Stimulated activated CD8-positive, alpha-beta memory T cell treated with anti-CD3 and anti-CD28 coated beads, Interleukin-4, amount 100 ng/mL, for 4 hours (primary cell): ENCODE data around the gene RALGDS.
"Not testable (repeated sequence)": the region's sequence is repeated elsewhere in the genome, so short reads cannot be mapped to it uniquely, and the experiment has no call there.

ENCODE experiments used
- DNase-seq, 2 donors: peaks; one replicate each; pipeline ENCODE4 v3.0.0-alpha.2; 2020; ENCODE audit warnings: low read depth in 2 of 2, low spot score in 1 of 2

RALGDS gene

DNA sequence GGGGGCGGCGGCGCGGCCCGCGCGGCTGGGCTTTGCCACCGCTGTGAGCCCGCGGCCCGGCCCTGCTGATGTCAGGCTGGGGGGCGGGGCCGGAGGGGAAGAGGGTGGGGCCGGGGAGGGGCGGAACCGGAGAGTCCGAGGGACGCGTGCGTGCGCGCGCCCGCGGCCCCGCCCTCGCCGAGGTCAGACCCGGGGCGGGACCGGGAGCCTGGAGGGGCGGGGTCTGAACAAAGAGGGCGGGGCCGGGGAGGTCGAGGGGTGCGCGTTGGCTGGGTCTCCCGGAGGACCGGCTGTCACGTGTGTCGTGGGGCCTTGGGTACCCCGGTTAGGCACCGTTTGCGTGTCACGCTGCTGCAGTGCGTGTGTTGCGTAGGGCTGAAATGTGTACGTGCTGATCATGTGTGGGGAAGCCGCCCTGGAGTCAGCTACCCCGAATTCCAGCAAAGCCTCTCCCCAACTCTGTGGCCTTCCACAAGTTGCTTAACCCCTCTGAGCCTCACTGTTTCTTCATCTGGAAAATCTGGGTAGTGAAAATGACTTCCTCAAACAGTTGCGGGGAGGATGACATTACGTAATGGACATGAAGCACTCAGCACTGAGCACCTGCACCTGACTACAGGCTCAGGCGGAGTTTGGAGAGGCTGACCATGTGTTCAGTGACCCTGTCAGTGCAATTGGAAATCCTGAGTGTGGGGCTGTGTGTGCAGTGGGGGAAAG is at the start of gene RALGDS:
Gene RALGDS, minus strand, starts transcription at position 43 of the 717 bp plus-strand sequence. CDS start 86 bp downstream, outside the sequence.
- peak; percentile 81 to 83 for DNase-seq

GRCh38 chr9:133170716-133171115 is 49.7 kb upstream of the RALGDS start:
- no peak for DNase-seq

DNA sequence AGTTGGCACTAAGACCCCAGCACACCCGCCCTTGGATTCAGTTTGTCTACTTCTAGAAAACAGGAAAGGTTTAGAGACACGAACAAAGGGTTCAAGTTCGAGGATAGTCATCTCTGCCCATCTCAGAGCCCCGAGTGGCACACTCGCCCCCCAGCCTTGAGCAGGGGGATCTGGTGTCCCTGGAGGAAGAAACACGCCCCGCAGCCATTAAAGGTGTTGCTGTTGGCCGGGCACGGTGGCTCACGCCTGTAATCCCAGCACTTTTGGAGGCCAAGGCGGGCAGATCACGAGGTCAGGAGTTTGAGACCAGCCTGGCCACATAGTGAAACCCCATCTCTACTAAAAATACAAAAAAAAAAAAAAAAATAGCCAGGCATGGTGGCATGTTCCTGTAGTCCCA is 48.6 kb upstream of the RALGDS start:
- DNase-seq: not testable (repeated sequence)

DNA sequence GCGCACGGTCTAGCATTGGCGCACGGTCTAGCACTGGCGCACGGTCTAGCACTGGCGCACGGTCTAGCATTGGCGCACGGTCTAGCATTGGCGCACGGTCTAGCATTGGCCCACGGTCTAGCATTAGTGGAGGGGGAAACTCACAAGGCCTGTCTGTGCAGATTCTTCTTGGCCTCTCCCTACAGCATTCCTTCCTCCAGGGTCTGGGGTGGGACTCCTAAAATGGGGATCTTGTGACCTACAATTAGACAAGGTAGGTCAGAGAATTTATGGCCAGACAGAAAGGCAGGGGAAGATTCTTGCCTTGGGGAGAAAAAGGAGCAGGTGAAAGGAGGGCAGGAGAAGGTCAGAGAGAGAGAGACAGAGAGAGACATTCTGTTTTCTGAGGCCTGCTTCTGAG is 48.1 kb upstream of the RALGDS start:
- DNase-seq: no peak

DNA sequence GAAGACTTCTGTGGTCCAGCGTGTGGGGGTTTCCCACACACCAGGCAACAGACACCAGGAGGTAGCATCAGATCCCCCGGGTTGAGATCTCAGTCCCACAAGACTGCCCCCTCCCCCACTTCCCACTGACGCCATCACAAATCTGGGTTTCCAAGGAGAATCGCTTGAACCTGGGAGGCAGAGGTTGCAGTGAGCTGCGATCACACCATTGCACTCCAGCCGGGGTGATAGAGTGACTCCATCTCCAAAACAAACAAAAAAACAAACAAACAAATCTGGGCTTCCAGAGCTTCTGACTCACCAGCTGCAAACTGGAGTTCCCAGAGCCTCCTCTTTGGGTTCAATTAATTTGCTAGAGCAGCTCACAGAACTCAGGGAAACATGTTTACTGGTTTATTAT is 47.4 kb upstream of the RALGDS start:
- DNase-seq: no peak

GRCh38 chr9:133167769-133168168 is 46.7 kb upstream of the RALGDS start:
- no peak for DNase-seq

DNA sequence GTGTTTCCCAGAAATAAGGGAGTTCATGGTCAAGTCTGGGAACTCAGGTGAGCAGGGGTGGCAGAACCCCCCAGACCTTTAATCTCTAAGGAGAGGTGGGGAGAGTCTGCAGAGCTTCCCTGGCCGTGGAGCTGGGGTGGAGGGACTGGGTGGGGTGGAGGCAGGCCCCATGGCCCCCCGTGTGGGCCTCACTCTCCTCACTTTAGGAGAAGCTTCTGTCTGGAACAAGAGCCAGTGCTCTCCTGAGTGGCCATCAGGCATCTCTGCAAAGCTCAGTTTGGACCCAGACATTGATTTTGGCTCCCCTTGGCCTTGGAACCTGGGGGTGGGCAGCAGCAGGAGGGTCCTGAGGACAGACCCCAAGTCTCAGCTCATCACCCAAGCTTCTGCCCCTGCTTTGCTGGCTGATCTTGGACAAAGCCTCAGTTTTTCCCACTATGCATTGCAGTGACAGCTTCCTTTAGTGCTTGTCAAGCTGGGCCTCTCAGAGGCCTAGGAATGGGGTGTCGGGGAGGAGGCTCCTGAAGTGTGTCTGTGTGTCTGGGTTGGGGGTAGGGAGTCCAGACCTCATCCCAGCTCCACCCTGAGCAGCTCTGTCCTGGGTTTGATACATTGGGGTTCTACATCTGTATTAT is 46.2 kb upstream of the RALGDS start:
- no peak for DNase-seq

DNA sequence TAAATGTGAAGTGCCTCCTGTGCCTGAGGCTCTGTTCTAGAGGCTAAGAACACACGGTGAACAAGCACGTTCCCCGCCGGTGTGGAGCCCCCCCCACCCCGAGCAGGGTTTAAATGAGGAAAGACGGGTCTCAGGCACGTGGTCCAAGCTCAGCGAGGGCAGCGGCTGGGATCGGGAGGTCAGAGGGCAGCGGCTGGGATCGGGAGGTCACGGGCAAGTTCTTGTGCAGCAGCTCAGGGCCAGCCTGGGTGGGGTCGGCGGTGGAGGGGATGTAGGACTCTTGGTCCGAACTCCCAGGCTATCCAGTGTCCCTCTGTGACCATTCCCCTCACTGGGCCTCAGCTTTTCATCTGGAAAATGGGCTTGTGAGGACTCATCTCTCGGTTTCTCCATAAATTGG is 45.4 kb upstream of the RALGDS start:
- DNase-seq: no peak

DNA sequence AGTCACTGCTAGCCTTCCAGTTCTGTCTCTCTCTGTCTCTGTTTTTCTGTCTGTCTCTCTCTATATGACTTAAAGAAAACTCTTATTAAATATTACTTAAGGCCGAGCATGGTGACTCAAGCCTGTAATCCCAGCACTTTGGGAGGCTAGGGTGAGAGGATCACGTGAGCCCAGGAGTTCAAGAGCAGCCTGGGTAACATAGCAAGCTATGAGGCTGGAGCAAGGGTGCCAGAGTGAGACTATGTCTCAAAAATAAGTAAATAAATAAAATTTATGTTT is 44.4 kb upstream of the RALGDS start:
- no peak for DNase-seq

GRCh38 chr9:133164191-133164590 is 43.2 kb upstream of the RALGDS start:
- DNase-seq: no peak

GRCh38 chr9:133163504-133164172 is 42.6 kb upstream of the RALGDS start, which contains the start of gene GBGT1:
Gene GBGT1 (minus strand): TSS chr9:133163914. CDS start chr9:133162412, 1,502 bp downstream.
- DNase-seq: no peak

DNA sequence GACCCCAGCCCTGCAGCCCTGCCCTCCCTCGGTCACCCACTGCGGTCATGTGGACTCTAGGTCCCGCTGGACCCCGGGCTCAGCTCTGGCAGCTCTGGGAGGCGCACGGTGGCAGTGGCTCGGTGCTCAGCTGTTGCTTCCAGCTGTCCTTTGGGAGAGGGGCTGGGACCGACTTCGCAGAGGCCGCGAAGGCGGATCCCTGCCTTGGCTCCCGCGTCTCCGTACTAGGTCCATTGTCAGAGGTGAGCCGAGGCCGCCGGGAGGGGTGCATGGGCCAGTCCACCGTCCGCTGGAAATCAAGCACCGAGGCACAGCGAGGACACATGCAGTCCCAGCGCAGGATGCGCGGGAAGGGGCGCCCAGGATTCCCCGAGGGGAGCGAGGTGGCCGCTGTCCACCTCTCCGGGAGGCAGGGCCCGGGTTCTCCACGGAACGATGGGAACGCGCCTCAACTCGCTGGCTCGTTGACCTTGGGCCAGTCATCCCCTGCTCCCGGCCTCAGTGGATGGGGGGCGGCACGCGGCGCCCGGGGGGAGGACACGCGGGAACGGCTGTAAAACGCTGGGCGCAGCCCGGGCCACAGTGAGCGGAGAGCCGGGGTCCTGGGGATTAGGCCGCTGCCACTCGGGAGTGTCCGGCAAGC is 41.9 kb upstream of the RALGDS start:
- no peak for DNase-seq

- DNase-seq: no peak
These were observed 40.5 kb upstream of the RALGDS start for GRCh38 chr9:133161547-133161950.

- DNase-seq: no peak
These were observed 39.9 kb upstream of the RALGDS start for GRCh38 chr9:133160742-133161546.

GRCh38 chr9:133158695-133159094 is 37.7 kb upstream of the RALGDS start:
- no peak for DNase-seq

GRCh38 chr9:133155156-133155555 is 34.1 kb upstream of the RALGDS start:
- DNase-seq: no peak

GRCh38 chr9:133154097-133154989 is 33.3 kb upstream of the RALGDS start:
- no peak for DNase-seq

- DNase-seq: no peak
These were observed 32.4 kb upstream of the RALGDS start for GRCh38 chr9:133153227-133154096.
